ENCODE measurements around the gene TARBP1. TPM values are rescaled to one million over a fixed set of nuclear protein-coding genes. Genes with fewer than 3 reads are reported as not detected.
"Not testable (repeated sequence)": the region's sequence is repeated elsewhere in the genome, so short reads cannot be mapped to it uniquely, and the experiment has no call there.

The TARBP1 gene
- total RNA-seq, 6 experiments from 2014 or later, result 8.1 to 12.8 (median 11.0) TPM

GRCh38 chr1:234507626-234508387, 28.8 kb upstream of the TARBP1 start:
- peaks cover 6% of the 10 kb centered on the region; the same call in 1 of the 2 replicates for H3K27me3 Mint-ChIP-seq (ENCODE audit: insufficient read depth)
- DNase-seq, result no peak
- no peak overlapping the region for H3K4me3 Mint-ChIP-seq
- no peaks in the 10 kb centered on the region for H3K9me3 Mint-ChIP-seq
- no peak overlapping the region for H3K27ac Mint-ChIP-seq
- H3K36me3 Mint-ChIP-seq (ENCODE audit: low read depth), result 0 out of 2 replicates have a peak, but pooled peaks cover 4% of the 10 kb centered on the region
- TF ChIP-seq CTCF (IDR thresholded peaks at IDR 0.05), result no peak
- H3K4me1 Mint-ChIP-seq (ENCODE audit: low read depth), result peaks cover 29% of the 10 kb centered on the region

- no peak for TF ChIP-seq CTCF (IDR thresholded peaks at IDR 0.05)
- peaks cover 29% of the 10 kb centered on the region for H3K4me1 Mint-ChIP-seq (ENCODE audit: low read depth)
- no peak overlapping the region for H3K4me3 Mint-ChIP-seq
- no peak for DNase-seq
- H3K27ac Mint-ChIP-seq, result no peak overlapping the region
- H3K27me3 Mint-ChIP-seq (ENCODE audit: insufficient read depth), result peaks cover 6% of the 10 kb centered on the region; the same call in 1 of the 2 replicates
- H3K9me3 Mint-ChIP-seq, result no peaks in the 10 kb centered on the region
- 0 out of 2 replicates have a peak, but pooled peaks cover 4% of the 10 kb centered on the region for H3K36me3 Mint-ChIP-seq (ENCODE audit: low read depth)
Observed at GRCh38 chr1:234507089-234507488, 28.1 kb upstream of the TARBP1 start.

- Mint-ChIP-seq H3K27me3 (ENCODE audit: insufficient read depth) (peaks cover 6% of the 10 kb centered on the region; the same call in 1 of the 2 replicates), H3K27ac (peak overlapping the region; percentile 5; the same call in 1 of the 2 replicates), H3K4me3 (no peak overlapping the region), H3K9me3 (no peaks in the 10 kb centered on the region), H3K4me1 (ENCODE audit: low read depth) (peaks cover 40% of the 10 kb centered on the region), H3K36me3 (ENCODE audit: low read depth) (0 out of 2 replicates have a peak, but pooled peaks cover 4% of the 10 kb centered on the region)
- peak; percentile 49 for DNase-seq
- TF ChIP-seq CTCF (IDR thresholded peaks at IDR 0.05), result no peak
Observed at GRCh38 chr1:234505769-234506102, 26.8 kb upstream of the TARBP1 start.

- H3K36me3 Mint-ChIP-seq (ENCODE audit: low read depth), result 0 out of 2 replicates have a peak, but pooled peaks cover 4% of the 10 kb centered on the region
- no peak overlapping the region for H3K4me3 Mint-ChIP-seq
- no peak for TF ChIP-seq CTCF (IDR thresholded peaks at IDR 0.05)
- H3K27ac Mint-ChIP-seq, result peak overlapping the region; percentile 5; the same call in 1 of the 2 replicates
- DNase-seq, result no peak
- H3K27me3 Mint-ChIP-seq (ENCODE audit: insufficient read depth), result peaks cover 6% of the 10 kb centered on the region; the same call in 1 of the 2 replicates
- peaks cover 46% of the 10 kb centered on the region for H3K4me1 Mint-ChIP-seq (ENCODE audit: low read depth)
- H3K9me3 Mint-ChIP-seq, result no peaks in the 10 kb centered on the region
Observed at GRCh38 chr1:234504969-234505768, 26.2 kb upstream of the TARBP1 start.

- not testable (repeated sequence) for H3K27ac Mint-ChIP-seq; H3K36me3 Mint-ChIP-seq (ENCODE audit: low read depth); H3K4me3 Mint-ChIP-seq
Observed at GRCh38 chr1:234504251-234504650, 25.3 kb upstream of the TARBP1 start.

More at GRCh38 chr1:234504251-234504650, 25.3 kb upstream of the TARBP1 start:
- peaks cover 48% of the 10 kb centered on the region for H3K4me1 Mint-ChIP-seq (ENCODE audit: low read depth)
- not testable (repeated sequence) for H3K9me3 Mint-ChIP-seq; H3K27me3 Mint-ChIP-seq (ENCODE audit: insufficient read depth); DNase-seq
